GM19397 (cell line): ENCODE measurements around the gene STK32C.
"Not testable (repeated sequence)": the region's sequence is repeated elsewhere in the genome, so short reads cannot be mapped to it uniquely, and the experiment has no call there.

Source experiments
- ATAC-seq: cut with Tn5 transposase; IDR thresholded peaks from one replicate; pipeline ENCODE4 v1.9.1; 2021; ENCODE audit warnings: mild to moderate bottlenecking, moderate library complexity; ENCODE audit not compliant: unreplicated experiment

Gene STK32C

DNA sequence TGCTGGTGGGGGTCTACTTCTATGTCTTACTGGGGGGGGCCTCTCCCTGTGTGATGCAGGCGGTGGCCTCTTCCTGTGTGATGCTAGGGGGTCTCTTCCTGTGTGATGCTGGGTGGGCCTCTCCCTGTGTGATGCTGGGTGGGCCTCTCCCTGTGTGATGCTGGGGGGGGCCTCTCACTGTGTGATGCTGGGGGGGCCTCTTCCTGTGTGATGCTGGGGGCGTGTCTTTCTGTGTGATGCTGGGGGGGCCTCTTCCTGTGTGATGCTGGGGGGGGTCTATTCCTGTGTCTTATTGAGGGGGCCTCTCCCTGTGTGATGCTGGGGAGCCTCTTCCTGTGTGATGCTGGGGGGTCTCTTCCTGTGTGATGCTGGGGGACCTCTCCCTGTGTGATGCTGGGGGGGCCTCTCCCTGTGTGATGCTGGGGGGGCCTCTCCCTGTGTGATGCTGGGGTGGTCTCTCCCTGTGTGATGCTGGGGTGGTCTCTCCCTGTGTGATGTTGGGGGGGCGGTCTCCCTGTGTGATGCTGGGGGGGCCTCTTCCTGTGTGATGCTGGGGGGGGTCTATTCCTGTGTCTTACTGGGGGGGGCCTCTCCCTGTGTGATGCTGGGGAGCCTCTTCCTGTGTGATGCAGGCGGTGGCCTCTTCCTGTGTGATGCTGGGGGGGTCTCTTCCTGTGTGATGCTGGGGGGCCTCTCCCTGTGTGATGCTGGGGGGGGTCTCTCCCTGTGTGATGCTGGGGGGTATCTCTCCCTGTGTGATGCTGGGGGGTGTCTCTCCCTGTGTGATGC lies 146.7 kb downstream of the STK32C start:
- not testable (repeated sequence) for ATAC-seq

DNA sequence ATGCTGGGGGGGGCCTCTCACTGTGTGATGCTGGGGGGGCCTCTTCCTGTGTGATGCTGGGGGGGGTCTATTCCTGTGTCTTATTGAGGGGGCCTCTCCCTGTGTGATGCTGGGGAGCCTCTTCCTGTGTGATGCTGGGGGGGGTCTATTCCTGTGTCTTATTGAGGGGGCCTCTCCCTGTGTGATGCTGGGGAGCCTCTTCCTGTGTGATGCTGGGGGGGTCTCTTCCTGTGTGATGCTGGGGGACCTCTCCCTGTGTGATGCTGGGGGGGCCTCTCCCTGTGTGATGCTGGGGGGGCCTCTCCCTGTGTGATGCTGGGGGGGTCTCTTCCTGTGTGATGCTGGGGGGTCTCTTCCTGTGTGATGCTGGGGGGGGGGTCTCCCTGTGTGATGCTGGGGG lies 147.5 kb downstream of the STK32C start:
- not testable (repeated sequence) for ATAC-seq

DNA sequence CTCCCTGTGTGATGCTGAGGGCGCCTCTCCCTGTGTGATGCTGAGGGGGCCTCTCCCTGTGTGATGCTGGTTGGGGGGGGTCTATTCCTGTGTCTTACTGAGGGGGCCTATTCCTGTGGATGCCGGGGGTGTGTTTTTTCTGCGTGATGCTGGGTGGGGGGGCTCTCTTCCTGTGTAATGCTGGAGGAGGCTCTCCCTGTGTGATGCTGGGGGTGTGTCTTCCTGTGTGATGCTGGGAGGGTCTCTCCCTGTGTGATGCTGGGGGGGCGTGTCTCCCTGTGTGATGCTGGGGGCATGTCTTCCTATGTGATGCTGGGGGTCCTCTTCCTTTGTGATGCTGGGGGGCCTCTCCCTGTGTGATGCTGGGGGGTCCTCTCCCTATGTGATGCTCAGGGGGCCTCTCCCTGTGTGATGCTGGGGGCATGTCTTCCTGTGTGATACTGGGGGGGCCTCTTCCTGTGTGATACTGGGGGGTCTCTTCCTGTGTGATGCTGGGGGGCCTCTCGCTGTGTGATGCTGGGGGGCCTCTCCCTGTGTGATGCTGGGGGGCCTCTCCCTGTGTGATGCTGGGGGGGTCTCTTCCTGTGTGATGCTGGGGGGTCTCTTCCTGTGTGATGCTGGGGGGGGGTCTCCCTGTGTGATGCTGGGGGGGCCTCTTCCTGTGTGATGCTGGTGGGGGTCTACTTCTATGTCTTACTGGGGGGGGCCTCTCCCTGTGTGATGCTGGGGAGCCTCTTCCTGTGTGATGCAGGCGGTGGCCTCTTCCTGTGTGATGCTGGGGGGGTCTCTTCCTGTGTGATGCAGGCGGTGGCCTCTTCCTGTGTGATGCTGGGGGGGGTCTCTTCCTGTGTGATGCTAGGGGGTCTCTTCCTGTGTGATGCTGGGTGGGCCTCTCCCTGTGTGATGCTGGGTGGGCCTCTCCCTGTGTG lies 148.2 kb downstream of the STK32C start:
- not testable (repeated sequence) for ATAC-seq

DNA sequence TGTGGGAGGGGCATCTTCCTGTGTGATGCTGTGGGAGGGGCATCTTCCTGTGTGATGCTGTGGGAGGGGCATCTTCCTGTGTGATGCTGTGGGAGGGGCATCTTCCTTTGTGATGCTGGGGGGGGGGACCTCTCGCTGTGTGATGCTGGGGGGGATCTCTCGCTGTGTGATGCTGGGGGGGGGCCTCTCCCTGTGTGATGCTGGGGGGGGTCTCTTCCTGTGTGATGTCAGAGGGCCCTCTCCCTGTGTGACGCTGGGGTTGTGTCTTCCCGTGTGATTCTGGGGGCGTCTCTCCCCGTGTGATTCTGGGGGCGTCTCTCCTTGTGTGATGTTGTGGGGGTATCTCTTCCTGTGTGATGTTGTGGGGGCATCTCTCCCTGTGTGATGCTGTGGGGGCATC lies 148.9 kb downstream of the STK32C start:
- ATAC-seq: no peak

DNA sequence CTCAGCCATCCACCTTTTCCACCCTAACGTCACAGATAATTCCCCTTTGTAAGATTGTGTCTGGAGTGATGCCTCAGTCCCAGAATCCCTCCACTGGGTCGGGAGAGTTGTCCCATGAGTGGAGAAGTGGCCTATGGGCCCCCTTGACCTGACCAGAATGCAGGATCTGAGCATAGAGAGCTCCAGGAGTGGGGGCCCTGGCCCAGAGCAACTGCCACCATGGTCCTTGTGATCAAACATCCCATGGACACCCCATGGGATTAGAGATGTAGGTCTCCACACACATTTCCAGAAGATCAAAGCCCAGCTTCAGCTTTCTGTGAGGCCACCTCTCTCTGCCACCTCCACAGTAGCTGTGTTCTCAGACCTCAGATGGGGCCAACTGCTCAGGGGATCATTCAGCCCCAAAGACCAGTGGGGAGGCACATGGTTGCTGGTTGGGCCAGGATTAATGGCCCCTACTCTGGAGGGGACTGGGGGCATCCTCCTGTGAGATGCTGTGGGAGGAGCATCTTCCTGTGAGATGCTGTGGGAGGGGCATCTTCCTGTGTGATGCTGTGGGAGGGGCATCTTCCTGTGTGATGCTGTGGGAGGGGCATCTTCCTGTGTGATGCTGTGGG lies 149.5 kb downstream of the STK32C start:
- ATAC-seq: no peak
